Loucy (cell line): ENCODE measurements around the gene TMC2.

Experiments
- EZH2phosphoT487 ChIP-seq: fragments of 200-600 bp; IDR thresholded peaks from 2 replicates; pipeline ENCODE4 v1.6.1; 2018; ENCODE audit warnings: antibody characterized with exemption, mild to moderate bottlenecking, moderate library complexity, borderline replicate concordance
- TF ChIP-seq, protein P1 (sequence below): fragments of 200-600 bp; sonication (generic); conservative IDR thresholded peaks from 2 replicates; pipeline ENCODE4 v1.5.1; 2014; ENCODE audit warnings: mild to moderate bottlenecking, antibody characterized with exemption, low read length

DNA sequence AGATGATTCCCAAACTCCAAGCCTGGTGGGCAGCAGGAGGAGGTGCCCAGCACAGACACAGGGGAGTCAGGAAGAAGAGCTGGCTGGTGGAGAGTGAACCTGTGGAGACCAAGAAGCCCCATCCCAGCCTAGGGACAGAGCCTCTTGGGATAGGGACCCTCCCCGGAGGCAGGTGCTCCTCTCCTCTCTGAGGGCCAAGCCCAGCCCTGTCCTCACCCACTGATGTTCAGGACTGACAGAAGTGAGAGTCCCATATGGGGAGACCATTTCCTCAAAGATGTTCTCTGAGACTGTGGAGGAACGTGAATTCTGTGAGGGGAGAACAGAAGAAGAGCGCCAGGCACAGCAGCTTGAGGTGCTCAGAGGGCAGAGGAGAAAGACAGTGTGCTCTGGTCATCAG is 153.8 kb downstream of the TMC2 start:
- TF ChIP-seq, protein P1, sequence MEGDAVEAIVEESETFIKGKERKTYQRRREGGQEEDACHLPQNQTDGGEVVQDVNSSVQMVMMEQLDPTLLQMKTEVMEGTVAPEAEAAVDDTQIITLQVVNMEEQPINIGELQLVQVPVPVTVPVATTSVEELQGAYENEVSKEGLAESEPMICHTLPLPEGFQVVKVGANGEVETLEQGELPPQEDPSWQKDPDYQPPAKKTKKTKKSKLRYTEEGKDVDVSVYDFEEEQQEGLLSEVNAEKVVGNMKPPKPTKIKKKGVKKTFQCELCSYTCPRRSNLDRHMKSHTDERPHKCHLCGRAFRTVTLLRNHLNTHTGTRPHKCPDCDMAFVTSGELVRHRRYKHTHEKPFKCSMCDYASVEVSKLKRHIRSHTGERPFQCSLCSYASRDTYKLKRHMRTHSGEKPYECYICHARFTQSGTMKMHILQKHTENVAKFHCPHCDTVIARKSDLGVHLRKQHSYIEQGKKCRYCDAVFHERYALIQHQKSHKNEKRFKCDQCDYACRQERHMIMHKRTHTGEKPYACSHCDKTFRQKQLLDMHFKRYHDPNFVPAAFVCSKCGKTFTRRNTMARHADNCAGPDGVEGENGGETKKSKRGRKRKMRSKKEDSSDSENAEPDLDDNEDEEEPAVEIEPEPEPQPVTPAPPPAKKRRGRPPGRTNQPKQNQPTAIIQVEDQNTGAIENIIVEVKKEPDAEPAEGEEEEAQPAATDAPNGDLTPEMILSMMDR = no peak
- TF ChIP-seq EZH2phosphoT487 = no peak
